Pulmonary artery endothelial cell (primary cell): ENCODE data around the gene RAD9A. TPM values are rescaled to one million over a fixed set of nuclear protein-coding genes. Genes with fewer than 3 reads are reported as not detected.
A peak's percentile ranks its signal among the peaks of the same experiment; 100 is the strongest.
"Not testable (repeated sequence)": the region's sequence is repeated elsewhere in the genome, so short reads cannot be mapped to it uniquely, and the experiment has no call there.

Experiments used
- DNase-seq: peaks from one replicate; pipeline ENCODE4 v3.0.0-alpha.2; 2011; ENCODE audit warnings: low read depth, low spot score
- total RNA-seq: library from RNA; depleted of rRNA; stranded (reverse); fragments of >200 nt; gene quantifications from 2 replicates; pipeline ENCODE4 v1.2.3, GENCODE V29; 2014

RAD9A gene
- total RNA-seq, 1 donor from 2014 or later: 5.3 TPM

DNA sequence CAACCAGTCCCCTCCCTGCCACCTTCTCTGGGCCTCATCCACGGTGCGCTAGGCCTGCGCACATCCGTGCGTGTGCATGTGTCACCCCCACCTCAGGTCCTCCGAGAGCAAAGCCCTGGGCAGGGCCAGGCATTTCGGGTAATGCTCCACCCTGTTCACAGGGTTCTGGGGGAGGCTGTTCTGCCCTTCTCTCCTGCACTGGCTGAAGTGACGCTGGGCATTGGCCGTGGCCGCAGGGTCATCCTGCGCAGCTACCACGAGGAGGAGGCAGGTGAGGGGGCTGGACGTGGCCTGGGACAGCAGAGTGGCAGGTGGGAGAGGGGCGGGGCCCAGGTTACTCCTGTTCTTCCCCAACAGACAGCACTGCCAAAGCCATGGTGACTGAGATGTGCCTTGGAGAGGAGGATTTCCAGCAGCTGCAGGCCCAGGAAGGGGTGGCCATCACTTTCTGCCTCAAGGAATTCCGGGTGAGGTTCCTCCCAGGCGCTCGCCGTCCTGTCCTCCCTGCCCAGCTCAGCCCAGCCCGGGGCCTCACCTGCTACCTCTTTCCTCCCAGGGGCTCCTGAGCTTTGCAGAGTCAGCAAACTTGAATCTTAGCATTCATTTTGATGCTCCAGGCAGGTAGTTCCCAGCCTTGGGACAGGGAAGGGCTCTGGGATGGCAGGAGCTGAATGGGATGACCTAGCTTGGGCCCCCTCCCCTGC lies 3.9 kb downstream of the RAD9A start:
- DNase-seq: no peak

DNA sequence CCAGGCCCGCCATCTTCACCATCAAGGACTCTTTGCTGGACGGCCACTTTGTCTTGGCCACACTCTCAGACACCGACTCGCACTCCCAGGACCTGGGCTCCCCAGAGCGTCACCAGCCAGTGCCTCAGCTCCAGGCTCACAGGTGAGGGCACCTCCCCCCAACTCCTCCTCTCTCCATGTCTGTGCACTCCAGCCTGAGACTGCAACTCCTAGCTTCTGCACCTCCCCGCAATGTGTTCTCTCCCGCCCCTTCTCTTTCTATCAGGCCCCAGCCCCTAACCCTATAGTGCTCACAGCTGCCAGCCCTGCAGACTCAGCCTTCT lies 4.4 kb downstream of the RAD9A start:
- no peak for DNase-seq

DNA sequence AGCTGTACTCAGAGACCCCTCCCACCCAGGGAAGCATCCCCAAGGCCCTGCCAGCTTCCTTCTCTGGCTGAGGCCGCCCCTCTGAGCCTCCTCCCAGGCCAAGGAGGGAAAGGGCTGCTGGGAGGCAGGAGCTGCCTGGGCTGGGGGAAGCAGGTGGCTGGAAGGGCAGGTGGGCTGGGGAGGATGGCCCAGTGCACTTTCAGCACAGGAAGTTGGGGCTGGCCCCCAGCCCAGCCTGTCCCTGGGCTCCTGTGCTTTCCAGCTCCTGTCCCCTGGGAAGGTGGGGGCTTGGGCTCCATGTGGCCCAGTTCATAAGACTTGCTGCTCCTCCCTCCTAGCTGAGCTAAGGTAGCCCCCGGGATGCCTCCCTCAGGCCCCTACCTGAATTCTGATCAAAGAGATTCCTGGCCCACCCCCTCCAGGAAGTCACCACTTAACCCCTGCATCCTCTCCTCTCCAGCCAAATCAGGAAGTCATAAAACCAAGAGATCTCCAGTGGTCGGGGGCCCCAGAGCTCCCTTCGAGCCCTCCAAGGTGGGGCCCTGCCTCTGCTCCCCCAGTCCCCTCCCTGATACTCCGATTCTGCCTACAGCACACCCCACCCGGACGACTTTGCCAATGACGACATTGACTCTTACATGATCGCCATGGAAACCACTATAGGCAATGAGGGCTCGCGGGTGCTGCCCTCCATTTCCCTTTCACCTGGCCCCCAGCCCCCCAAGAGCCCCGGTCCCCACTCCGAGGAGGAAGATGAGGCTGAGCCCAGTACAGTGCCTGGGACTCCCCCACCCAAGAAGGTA lies 5.0 kb downstream of the RAD9A start:
- DNase-seq: no peak

DNA sequence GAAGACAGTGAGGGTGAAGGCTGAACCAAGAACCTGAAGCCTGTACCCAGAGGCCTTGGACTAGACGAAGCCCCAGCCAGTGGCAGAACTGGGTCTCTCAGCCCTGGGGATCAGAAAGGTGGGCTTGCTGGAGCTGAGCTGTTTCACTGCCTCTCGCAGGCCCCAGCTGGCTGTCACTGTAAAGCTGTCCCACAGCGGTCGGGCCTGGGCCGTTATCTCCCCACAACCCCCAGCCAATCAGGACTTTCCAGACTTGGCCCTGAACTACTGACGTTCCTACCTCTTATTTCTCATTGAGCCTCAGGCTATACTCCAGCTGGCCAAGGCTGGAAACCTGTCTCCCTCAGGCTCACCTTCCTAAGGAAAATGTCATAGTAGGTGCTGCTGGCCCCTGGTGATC lies 5.8 kb downstream of the RAD9A start:
- DNase-seq: no peak

DNA sequence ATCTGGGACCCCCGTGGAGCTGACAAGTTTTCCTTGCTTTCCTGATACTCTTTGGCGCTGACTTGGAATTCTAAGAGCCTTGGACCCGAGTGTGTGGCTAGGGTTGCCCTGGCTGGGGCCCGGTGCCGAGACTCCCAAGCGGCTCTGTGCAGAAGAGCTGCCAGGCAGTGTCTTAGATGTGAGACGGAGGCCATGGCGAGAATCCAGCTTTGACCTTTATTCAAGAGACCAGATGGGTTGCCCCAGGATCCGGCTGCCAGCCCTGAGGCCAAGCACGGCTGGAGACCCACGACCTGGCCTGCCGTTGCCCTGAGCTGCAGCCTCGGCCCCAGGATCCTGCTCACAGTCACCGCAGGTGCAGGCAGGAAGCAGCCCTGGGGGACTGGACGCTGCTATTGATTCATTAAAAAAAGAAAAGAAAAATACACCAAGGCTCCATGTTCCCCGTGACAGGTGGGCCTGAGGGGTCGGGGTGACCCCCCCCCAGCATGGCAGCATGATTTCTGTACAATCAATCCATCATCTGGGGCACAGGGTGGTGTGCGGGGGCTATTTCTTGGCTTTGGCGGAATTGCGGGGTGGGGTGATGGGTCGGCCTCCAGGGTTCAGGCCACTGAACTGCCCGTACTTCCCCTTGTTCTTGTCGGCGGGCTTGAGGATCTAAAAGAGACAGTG lies 6.3 kb downstream of the RAD9A start:
- DNase-seq: no peak

DNA sequence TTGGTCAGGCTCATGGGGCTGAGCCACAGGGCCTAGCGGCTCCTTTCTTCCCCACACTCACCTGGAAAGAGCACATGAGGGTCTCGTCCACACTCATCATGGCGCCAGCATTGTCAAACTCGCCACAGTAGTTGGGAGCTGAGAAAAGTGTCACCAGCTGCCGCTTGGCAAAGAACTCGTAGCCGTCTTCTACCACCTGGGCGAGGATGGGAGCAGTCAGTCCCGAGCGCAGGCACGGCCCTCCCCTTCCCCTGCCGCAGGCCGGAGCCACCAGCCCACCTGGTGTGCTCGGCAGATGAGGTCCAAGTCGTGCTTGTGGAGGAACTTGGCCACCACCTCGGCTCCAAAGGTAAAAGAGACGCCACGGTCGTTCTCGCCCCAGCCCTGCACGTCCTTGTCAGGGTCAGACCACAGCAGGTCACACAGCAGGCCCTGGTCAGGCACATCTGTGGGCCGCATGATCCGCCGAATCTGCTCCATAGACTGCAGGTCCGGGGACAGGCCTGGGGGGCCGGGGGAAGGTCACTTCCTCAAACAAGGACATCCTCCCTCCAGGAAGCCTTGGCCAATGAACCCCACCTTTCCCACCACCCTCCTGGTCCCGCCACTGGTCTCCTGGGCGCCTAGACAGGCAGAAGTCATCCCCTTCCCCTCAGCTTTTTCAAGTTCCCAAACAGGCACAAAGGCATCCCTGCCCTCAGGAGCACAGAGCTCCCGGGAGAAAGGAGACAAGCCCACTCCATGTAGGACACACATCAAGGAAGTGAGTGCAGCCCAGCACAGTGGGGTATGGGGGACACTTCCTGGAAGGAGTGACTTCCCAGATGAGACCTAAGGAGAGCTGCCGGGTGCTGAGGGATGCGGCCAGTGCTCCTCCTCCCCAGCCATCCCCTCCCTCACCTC lies 7.1 kb downstream of the RAD9A start:
- no peak for DNase-seq

DNA sequence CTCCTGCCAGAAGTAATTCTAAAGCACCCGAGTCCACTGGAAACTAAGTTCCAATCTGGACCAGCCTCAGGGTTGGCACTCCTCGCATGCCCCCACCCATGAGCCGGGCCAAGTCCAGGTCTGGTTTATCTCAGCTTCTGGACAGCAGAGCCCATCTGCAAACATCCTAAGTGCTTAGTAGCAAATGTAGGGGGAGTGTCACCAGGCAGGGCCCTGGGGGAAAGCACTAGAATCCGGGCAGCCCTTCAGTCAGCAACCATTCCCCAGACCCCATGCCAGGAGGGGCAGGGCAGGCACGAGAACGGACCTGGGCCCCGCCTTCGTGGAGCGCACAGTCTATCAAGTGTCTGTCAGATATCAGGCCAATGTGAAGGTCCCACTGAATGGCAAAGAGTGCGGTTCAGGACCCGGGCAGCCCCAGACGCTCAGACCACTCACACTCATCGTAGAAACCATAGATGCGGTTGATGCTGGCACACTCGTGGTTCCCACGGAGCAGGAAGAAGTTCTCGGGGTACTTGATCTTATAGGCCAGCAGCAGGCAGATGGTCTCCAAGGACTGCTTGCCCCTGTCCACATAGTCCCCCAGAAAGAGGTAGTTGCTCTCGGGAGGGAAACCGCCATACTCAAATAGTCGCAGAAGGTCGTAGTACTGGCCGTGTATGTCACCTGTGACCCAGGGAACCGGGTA lies 8.6 kb downstream of the RAD9A start:
- no peak for DNase-seq

DNA sequence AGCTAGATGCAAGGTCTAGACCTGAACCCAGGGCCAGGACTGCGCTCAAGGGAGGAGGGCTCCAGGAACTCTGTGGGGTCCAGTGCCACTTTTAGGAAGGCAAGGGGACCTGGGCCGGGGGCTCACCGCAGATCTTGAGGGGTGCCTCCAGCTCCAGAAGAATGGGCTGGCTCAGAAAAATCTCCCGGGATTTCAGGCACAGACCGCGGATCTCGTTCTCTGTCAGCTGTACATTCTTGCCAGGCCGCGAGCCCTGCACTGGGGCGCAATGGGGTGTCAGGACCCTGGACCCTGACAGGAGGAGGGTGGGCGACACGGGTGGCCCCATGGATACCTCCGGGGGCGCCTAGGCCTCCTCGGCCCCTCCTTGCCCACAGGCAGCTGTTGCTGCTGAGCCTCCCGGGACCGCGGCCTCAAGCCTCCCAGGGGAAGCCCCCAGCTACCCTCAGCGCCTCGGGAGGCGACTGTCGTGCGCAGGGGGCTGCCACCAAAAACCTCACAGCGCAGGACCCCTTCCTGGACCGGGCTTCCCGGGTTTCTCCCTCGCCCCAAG lies 9.2 kb downstream of the RAD9A start:
- DNase-seq: no peak

DNA sequence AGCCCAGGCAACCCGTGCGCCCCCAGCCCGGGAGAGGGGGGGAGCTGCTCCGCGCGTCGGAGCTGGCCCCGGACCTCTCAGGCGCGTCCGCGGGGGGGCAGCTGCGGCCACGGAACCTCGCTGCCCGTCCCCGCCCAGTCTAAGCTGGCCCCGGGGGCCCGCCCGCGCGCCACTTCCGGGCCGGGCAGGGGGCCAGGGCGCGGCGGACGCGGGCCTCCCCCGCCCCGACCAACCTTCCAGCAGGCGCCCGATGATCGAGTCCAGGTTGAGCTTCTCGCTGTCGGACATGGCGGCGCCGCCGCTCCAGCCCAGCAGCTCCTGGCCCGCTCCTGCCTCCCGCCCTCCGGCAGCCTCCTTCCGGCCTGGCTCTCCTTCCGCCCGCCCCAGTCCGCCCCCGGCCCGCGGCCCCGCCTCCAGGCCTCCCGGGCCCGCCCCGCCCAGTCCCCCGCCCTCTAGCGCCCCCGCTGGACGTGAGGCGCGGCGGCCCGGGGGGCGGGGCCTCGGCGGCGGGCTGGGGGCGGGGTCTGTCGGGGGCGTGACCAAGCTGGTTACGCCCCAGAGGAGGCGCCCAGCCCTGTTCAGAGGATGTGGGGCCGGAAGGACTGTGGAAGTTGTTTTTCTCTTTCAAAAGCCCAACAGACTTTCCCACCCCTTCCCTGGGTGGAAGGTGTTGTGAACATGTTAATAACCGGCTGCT lies 9.9 kb downstream of the RAD9A start, which contains the start of gene PPP1CA:
TSS of gene PPP1CA (minus strand) at position 364 of the 697 bp plus-strand sequence. CDS start at position 288, 76 bp downstream.
- DNase-seq: peak; percentile 51

DNA sequence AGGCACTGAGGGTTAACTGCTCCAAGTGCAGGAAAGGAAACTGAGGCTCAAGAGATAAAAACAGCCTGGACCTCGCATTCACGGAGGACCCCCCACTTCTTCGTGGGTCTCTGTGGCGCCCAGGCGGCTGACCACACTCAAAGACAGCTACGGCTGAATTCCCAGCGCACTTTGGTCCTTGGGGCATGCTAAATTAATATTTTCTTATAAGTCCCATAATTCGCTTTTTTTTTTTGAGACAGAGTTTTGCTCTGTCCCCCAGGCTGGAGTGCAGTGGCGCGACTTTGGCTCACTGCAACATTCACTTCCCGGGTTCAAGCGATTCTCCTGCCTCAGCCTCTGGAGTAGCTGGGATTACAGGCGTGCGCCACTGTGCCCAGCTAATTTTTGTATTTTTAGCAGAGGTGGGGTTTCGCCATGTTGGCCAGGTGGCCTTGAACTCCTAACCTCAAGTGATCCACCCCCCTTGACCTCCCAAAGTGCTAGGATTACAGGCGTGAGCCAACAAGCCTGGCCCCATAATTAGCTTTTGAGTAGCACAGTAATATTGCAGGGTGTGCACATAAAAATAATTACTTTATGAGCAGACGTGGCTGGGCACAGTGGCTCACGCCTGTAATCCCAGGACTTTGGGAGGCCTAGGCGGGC lies 10.5 kb downstream of the RAD9A start:
- DNase-seq: not testable (repeated sequence)

DNA sequence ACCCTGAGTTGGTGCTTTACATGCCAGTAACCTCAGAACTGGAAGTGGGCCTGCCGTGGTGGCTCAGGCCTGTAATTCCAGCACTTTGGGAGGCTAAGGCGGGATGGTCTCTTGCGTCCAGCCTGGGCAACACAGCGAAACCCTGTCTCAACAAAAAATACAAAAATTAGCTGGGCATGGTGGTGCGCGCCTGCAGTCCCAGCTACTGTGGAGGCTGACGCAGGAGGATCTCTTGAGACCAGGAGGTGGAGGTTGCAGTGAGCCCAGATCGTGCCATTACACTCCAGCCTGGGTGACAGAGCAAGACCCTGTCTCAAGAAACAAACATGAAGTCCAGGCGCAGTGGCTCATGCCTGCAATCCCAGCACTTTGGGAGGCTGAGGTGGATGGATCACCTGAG lies 11.3 kb downstream of the RAD9A start:
- DNase-seq: not testable (repeated sequence)

DNA sequence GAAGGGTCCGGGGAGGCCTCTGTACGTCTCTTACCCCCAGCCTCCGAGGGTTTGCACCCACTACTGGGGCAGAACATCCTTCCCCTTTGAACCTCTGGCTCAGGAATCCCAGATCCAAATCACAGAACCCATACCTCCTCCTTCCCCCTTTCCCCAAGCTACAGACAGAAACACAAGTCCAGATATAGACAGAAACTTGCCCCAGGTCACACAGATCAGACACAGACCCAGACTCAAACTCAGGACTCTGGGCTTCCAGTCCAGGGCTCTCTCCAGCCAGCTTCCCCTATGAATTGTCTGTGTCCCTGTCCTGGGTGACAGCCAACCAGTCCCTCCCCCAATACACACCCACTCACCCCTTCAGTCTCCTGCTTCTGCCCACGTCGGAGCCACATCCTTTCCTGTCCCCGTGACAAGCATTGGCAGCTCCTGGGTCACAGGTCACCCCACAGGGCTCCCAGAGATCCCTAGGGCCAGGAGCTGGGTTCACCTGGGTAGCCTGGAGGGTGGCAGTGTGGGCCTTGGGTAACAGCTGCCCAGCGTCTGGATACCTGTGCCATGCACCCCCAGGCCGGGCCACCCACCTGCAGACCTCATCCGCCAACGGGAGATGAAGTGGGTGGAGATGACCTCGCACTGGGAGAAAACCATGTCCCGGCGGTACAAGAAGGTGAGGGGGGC lies 12.9 kb downstream of the RAD9A start:
- no peak for DNase-seq

DNA sequence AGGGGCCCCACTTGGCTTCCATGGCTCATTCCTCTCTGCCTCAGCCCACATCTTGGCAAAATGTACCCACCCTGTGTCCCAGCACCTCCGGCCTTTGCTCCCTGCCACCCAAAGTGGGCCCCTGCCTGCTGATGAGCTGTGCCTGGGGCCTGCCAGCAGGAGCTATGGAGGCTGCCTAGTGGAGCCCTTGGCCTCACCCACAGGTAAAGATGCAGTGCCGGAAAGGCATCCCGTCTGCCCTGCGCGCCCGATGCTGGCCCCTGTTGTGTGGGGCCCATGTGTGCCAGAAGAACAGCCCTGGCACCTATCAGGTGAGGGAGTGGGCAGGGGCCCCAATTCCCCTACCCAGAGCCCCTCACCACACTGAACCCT lies 13.4 kb downstream of the RAD9A start:
- DNase-seq: no peak

DNA sequence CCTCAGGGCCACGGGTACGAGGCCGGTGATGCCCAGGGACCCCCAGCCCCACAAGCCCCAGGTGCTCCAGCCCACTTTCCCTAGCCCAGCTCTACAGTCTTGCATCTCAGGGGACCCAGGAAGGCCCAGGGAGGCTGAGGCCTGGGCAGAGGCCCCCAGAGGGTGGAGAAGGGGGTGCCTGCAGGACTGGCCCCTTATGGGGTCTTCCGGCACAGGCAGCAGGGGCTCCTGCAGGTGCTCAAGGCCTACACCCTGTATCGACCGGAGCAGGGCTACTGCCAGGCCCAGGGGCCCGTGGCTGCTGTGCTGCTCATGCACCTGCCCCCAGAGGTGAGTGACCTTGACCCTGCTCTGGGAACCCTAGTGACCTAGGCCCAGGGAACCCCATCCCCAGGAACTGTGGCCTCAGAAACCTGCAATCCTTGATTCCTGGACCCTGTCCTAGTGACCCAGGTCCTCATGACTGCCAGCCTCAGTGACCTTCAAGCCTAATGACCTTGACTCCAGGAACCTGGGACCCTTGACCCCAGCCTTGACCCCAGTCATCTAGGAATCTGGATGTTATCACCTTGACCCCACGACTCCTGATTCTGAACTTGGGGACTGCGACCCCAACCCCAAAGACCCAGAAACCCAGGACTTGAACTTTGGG lies 14.0 kb downstream of the RAD9A start:
- DNase-seq: no peak

DNA sequence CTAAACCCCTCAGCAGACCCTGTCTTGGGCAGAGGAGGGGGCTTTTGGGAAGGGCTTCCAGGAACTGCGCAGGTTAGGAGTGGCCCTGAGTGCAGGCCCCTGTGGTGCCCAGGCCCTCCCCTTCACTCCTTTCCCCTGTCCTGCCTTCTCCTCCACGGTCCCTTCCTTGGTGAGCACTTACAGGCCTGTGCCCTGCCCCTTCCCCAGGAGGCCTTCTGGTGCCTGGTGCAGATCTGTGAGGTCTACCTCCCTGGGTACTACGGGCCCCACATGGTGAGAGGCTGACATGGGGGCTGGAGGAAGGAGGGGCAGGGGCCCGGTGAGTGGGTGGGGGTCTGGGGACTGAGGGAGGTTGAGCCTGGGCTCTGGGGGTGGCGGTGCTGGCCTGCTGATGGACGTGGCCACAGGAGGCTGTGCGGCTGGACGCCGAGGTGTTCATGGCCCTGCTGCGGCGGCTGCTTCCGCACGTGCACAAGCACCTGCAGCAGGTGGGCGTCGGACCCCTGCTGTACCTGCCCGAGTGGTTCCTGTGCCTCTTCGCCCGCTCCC lies 14.7 kb downstream of the RAD9A start:
- DNase-seq: no peak

DNA sequence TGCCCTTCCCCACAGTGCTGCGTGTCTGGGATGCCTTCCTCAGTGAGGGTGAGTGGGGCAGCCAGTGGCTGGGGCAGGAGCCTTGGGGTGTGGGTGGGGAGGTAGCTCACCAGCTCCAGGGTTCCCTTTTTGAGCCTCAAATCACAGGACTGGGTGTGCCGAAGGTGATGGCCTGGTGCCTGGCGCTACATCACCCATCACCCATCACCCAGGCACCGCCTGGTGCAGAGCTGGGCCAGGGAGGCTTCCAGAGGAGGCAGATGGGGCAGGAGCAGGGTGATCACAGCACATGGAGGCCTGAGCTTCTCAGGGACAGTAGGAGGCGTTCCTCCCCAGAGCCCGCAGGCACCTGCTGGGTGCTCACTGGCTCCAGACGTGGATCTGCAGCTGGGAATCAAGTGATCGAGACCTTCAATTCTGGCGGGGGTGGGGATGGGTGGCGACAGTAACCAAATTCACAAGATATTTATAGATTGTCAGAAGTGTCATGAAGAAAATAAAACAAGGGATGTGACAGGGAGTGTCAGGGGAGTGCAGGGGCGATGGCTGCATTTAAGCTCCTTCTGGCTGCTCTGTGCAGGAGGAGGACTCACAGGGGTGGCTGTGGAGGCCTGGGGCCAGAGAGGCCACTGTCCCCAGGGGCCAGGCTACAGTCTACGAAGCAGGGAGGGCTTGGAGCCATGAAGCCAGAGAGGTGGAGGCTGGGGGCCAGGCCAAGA lies 15.3 kb downstream of the RAD9A start:
- no peak for DNase-seq

DNA sequence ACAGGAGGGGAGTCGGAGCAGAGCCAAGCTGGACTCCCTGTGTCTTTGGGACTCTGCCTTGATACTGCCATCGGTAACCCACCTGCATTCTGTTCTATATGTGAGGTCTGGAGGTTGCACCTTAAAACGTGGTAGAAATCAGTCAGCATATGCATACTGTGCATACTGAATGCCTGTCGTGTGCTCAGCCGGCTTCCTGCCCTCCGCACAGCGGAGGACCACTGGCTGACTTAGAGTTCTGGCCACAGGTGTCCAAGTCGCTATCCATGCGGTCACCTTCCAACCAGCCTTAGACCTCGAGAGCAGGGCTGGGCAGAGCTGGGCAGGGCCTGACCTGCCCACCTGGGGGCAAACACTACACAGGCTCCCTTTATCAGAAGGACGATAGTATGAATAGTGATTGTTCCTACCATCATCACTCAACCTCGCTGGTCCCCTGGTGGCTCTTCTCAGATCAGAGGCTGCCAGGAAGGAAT lies 15.9 kb downstream of the RAD9A start:
- DNase-seq: no peak
